ENCODE data around the gene ERVK3-1.
"Not testable (repeated sequence)": the region's sequence is repeated elsewhere in the genome, so short reads cannot be mapped to it uniquely, and the experiment has no call there.

The ERVK3-1 gene, protein sequence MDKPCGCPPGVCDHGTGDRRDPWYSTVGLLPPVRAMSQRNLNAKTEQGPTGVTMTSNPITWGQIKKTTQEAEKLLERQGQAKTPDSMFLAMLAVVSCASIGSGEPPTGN

DNA sequence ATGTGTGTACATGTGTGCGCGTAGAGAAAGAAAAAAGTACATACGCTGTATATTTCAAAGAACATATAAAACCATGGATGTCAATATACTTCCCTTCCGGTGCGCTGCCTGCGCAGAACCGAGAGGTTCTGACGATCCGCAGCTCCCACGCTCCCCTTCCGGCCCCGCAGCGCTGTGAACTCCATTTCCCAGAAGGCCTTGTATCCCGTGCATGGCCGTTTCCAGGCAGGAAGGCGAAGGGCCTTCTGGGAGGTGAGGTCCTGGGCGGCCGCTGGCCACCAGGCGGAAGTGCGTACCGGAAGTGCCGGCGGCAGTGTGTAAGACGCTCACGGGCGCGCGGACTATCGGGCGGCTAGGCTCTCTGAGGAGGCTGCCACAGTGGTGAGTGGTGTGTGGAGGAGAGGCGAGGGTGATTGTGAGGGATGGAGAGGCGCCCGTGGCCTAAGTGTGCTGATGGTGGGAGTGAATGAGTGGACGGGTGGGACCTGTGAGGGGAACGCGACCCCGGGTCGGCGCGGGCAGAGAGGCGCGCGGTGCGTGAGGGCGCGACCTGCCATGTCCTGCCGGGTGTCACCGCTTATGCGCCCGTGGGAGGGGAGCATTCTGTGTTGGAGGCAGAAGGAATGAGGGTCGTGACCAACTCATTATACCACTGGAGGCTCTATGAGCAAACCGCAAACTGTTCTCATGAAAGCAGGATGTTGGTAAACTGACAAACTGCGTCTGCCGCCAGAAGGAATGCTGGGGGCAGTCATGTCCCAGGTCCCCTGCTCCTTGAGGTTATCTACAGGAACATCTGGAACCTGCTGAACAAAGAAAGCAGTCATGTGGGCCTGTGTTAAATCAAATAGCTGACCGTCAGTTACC is at the start of gene ERVK3-1:
TSS of gene ERVK3-1 (plus strand) at position 313 of the 867 bp plus-strand sequence. CDS start 6,792 bp downstream, outside the sequence.
- DNase-seq (ENCODE audit: low spot score): peak; percentile 90

DNA sequence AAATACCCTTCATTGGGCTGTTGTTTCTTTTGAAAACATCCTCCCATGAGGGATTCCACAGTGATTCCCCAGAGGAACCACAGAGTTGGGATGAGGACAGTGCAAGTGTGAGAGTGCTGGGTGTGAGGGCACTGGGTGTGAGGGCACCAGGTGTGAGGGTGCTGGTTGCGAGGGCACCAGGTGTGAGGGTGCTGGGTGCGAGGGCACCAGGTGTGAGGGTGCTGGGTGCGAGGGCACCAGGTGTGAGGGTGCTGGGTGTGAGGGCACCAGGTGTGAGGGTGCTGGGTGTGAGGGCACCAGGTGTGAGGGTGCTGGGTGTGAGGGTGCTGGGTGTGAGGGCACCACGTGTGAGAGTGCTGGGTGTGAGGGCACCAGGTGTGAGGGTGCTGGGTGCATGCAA is 46.9 kb upstream of the ERVK3-1 start:
- DNase-seq (ENCODE audit: low spot score): not testable (repeated sequence)

DNA sequence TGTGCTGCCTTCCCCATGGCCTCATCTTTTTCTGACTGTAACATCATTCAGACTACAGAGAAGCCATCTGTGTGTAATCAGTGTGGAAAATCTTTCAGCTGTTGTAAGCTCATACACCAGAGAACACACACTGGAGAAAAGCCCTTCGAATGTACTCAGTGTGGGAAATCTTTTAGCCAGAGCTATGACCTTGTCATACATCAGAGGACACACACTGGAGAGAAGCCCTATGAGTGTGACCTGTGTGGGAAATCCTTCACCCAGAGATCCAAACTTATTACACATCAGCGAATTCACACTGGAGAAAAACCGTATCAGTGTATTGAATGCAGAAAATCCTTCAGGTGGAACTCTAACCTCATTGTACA is 43.6 kb upstream of the ERVK3-1 start:
- DNase-seq (ENCODE audit: low spot score): no peak

DNA sequence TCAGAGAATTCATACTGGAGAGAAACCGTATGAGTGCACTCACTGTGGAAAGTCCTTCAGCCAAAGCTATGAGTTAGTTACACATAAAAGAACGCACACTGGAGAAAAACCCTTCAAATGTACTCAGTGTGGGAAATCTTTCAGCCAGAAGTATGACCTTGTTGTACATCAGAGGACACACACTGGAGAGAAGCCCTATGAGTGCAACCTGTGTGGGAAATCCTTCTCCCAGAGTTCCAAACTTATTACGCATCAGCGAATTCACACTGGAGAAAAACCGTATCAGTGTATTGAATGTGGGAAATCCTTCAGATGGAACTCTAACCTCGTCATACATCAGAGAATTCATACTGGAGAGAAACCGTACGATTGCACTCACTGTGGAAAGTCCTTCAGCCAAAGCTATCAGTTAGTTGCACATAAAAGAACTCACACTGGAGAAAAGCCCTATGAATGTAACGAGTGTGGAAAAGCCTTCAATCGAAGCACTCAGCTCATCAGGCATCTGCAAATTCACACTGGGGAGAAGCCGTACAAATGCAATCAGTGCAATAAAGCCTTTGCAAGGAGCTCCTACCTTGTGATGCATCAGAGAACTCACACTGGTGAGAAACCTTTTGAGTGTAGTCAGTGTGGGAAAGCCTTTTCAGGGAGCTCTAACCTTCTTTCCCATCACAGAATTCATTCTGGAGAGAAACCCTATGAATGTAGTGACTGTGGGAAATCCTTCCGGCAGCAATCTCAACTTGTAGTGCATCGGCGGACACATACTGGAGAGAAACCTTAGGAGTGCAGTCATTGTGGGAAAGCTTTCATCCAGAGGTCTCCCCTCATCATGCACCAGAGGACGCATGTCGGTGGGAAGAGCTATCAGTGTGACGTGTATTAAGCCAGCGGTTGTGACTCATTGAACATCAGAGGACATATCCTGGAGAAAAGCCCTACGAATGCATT is 42.9 kb upstream of the ERVK3-1 start:
- DNase-seq (ENCODE audit: low spot score): no peak

DNA sequence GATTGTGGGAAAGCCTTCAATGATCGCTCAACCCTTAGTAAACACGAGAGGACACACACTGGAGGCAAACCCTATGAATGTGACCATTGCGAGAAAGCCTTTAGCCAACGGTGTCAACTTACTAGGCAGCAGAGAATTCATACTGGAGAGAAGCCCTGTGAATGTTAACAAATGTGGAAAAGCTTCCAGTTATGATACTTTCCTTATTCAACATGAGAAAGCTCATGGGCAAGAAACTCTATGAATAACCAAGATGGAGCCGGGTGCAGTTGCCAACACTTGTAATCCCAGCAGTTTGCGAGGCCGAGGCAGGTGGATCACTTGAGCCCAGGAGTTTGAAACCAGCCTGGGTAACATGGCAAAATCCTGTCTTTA is 42.3 kb upstream of the ERVK3-1 start:
- DNase-seq (ENCODE audit: low spot score): no peak

DNA sequence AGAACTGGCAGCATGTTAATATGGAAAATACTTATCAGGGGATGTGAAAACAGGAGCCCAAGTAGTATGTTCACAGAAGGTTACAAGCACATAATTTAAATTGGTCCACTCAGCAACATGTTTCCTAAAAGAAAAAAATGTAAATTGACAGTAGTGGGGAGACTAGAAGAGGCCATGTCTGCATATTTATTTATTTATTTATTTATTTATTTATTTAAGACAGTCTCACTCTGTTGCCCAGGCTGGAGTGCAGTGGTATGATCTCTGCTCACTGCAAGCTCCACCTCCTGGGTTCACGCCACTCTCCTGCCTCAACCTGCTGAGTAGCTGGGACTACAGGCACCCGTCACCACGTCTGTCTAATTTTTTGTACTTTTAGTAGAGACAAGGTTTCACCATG is 40.1 kb upstream of the ERVK3-1 start:
- DNase-seq (ENCODE audit: low spot score): no peak

DNA sequence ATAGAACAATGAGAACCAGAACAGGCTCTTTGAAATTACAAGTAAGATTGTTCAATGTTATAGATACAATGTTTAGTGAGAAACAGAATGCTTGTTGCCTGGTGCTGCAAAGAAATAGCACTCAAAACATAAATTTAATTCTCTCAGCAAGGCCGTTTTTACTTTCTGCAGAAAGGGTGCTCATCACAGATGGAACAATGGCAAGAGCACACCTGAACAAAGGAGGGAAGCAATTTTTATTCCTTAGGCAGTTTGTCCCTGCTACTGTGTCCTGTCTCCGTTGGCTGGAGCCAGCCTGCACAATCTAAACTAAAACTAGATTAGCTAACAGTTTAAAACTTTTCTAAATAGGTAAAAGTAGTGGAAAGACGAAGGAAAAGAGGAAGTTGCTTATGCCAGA is 36.8 kb upstream of the ERVK3-1 start:
- no peak for DNase-seq (ENCODE audit: low spot score)

DNA sequence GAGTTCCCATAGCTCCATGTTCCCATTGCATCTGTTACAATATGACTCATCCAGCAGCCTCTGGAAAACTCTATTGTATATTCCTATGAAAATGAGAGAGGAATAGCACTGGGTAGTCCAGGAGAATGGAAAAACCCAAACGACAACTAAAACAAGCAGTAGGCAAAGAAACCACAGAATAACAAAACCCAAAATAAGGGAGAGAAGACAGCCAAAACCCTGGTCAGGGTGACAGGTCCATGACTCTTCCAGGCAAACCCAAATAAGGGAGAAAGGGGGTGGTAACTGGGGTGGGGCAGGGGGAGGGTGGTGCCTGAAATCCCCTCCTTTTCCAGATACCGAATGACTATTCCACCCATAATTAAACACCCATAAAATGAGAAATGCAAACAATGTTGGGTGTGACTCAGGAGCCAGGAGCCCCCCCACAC is 30.4 kb upstream of the ERVK3-1 start:
- no peak for DNase-seq (ENCODE audit: low spot score)

DNA sequence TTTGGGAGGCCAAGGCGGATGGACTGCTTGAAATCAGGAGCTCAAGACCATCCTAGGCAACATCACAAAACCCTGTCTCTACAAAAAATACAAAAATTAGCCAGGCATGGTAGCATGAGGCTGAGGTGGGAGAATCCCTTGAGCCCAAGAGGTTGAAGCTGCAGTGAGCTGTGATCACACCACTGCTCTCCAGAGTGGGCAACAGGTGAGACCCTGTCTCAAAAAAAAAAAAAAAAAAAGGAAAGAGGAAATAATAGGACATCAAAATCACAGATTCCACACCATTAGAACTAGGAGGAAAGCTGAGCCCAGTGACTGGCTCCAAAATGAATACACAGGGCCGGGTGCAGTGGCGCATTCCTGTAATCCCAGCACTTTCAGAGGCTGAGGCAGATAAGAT is 29.6 kb upstream of the ERVK3-1 start:
- DNase-seq (ENCODE audit: low spot score): no peak

DNA sequence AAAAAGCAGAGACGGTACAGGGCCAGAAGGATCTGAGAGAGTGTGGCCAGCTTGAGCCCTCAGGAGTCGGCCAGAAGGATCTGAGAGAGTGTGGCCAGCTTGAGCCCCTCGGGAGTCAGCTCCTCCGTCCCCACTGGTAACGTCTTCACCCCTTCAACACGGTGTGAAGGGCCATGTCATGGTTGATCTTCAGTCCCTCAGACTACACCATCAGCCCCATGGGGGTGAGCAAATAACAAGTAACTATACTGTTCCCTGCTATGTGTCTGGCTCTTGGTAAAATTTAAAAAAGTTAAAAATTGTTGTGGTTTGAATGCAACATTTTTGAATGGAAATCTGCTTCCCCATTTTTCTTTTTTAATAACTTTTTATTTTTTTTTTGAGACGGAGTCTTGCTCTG is 28.0 kb upstream of the ERVK3-1 start:
- DNase-seq (ENCODE audit: low spot score): no peak

DNA sequence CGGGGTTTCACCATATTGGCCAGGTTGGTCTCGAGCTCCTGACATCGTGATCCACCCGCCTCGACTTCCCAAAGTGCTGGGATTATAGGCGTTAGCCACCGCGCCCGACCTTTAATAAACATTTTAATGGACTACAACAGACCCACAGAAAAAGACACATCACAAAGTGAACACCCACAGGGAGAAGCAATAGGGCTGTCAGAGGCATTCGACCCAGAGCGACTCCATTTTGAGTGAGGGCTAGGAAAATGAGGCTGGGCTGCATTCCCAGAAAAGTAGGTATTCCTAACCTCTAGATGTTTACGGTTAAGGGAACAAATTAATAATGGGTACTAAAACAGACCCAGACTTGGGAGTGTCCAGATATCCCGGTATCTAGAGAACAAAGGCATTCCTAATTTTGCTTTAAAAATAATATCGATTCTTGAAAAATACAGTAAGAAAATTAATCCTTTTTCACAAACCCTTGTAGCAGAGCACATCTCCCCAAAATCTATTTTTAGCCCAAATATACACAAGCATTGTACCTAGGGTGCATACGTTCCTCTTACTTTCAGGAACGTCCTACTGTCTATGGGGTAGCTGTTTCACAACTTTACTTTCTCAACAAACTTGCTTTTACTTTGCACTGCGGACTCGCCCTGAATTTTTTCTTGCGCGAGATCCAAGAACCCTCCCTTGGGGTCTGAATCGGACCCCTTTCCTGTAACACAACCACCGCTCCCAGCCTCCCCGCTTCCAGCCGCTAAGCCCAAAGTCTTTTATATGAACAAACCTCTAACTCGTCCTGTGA is 27.2 kb upstream of the ERVK3-1 start:
- DNase-seq (ENCODE audit: low spot score): no peak

DNA sequence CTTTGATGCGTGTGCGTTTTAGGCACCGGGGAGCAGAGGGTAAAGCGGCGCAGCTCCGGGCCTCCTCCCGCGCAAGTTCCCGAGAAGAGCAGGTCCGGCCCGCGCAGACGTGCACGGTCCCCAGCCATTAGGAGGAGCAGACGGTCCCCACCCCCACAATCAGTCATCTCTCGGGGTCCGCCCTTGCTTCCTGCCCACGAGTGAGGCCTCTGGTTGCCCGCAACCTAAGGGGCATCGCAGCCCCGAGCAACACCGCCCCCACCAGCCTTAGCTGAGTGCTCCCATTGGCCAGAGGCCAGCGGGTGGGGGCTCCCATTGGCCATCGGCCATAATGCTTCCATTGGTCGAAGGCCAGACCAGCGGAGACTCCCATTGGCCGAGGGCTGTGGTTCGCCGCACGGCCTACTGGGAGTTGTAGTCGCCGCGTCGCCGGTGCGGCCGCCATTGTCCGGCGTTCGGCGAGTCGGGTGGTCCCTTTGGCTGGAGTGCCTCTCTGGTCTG is 26.6 kb upstream of the ERVK3-1 start, which contains the start of gene ZNF8:
TSS of gene ZNF8 (plus strand) at position 415 of the 501 bp plus-strand sequence. CDS start 127 bp downstream, outside the sequence.
- DNase-seq (ENCODE audit: low spot score): peak; percentile 99

DNA sequence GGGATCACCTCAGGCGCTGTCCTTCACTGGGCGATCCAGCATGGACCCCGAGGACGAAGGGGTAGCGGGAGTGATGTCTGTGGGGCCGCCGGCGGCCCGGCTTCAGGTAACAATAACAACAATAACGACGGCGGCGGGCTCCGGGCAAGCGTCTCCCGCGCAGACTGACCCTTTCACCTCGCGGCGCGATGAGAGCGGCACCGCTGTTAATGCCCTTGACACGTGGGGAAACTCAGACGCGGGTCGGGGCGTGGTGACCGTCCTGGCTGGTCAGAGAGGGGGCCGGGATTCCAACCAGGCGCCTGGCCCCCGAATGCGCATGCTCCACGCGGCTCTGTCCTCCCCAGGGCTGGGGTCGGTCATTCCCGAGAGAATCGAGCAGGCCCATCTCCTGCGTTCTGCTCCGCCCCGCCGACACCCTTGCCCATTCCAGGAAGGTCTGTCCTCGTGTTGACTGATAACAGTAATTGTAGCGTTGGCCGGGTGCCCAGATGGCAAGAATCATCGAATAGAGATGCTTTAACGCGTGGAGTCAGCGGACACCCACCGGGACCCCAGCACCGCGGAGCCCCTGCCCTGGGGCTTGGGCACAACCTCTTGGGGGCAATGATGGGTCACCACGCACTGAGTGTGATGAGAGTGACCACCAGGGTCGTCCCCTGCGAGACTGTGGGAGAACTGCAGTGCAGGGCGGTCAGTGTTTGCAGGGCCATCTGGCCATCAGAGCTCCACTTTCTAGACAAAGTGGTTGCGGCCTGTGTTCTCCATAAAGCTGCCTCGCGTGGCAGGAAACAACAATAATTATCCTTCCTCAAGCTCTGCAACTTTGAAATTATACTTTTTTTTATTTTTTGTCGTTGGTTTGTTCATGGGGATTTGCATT is 25.9 kb upstream of the ERVK3-1 start:
- peak; percentile 55 for DNase-seq (ENCODE audit: low spot score)

DNA sequence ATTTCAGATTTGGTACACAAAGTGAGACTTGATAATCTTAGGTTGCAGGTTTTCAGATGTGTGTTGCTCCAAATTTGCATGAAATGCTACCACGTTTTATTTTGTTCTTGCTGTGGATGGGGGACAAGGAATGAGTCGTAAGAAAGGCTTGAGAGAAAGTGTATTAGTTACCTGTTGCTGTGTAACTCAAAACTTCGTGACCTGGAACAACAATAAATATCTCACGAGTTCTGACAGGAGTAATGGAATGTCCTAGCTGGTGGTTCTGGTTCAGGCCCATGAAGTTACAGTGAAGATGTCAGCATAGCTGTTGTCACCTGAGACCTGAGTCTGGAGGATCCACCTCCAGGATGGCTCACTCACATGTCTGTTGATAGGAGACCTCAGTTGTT is 25.3 kb upstream of the ERVK3-1 start:
- DNase-seq (ENCODE audit: low spot score): no peak

DNA sequence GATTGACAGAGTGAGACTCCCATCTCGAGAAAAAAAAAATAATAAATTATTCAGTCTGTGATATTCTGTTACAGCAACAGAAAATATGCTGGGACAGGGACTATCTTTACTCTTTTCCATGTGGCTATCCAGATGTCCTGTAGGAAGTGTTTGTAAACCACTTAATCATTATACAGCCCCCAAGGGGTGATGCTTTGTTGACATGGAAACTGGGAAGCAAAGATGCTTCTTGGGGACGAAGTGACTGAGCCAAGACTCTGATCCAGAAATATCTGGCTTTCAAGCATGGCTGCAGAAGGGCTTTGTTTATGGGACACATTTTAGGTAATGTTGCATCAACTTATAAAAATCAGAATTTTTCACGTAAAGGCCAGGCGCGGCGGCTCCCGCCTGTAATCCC is 21.0 kb upstream of the ERVK3-1 start:
- DNase-seq (ENCODE audit: low spot score): no peak

DNA sequence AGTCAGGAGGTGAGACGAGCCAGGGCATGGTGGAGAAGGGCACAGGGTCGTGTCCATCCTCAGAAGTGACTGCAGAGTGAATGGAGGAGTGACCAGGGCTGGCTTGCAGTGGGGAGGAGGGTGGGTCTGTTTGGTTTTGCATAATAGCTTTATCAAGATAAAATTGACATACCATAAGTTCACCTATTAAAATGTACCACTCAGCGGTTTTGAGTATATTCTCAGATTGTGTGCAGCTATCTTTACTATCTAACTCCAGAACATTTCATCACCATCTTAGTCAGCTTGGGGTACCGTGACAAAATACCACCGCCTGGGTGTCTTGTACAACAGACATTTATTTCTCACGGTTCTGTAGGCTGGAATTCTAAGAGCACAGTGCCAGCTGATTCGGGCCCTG is 13.2 kb upstream of the ERVK3-1 start:
- DNase-seq (ENCODE audit: low spot score): no peak

DNA sequence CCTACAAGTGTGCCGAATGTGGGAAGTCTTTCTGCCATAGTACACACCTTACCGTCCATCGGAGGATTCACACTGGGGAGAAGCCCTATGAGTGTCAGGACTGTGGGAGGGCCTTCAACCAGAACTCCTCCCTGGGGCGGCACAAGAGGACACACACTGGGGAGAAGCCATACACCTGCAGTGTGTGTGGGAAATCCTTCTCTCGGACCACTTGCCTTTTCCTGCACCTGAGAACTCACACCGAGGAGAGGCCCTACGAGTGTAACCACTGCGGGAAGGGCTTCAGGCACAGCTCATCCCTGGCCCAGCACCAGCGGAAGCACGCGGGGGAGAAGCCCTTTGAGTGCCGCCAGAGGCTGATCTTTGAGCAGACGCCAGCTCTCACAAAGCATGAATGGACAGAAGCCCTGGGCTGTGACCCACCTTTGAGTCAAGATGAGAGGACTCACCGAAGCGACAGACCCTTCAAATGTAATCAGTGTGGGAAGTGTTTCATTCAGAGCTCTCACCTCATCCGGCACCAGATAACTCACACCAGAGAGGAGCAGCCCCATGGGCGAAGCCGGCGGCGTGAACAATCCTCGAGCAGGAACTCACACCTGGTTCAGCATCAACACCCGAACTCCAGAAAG is 10.3 kb upstream of the ERVK3-1 start:
- no peak for DNase-seq (ENCODE audit: low spot score)

DNA sequence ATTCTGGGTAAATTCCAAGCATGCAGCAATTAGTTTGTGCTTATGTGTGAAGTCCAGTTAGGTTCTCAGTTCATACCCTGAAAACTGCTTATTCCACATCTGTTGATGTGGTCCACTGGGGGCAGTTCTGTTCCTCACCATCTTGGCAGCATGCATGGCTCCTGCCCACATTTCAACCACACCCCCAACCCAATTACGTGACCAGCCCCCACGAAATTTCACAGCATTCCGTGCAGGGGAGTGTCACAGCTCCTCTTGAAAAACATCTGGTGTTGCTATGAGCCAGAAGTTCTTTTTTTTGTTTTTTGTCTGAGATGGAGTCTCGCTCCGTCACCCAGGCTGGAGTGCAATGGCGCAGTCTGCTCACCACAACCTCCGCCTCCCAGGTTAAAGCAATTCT is 9.1 kb upstream of the ERVK3-1 start:
- no peak for DNase-seq (ENCODE audit: low spot score)

DNA sequence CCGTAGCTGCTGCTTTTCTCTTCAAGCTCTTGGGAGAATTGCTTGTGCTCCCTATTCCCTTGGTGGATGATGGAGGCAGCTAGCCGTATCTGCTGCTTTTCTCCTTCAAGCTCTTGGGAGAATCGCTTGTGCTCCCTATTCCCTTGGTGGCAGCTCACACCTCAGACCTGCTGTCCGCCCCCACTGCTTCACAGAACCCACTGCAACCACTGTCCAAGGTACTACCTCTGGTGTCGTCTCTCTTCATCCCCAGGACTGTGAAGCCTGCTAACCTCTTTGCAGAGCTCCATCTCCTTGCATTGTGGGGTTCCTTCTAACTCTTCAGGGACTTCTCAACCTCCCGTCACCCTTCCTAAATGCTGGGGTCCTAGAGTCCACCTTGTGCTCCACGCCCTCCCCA is 4.6 kb upstream of the ERVK3-1 start:
- DNase-seq (ENCODE audit: low spot score): no peak

DNA sequence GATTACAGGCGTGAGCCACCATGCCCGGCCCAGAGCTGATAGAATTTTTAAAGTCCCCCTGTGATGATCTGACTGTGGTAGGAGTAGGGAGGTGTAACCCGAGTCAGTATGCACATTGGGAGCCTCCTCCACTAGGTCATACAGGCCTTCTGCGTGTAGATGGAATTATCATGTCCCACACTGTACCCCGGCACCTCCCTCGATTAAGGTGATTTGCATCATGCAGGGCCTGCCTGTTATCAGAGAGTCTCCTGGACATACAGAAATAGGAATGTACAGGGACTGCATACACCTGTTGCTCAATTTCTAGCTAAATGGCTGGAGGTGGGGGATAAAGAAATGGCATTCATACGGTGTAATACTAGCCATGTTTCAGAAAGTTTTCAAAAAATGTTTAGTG is 922 bp upstream of the ERVK3-1 start:
- DNase-seq (ENCODE audit: low spot score): no peak
